HG02588 (cell line): ENCODE data around the gene VMA21.

Experiments used
- ATAC-seq: cut with Tn5 transposase; IDR thresholded peaks from one replicate; pipeline ENCODE4 v1.9.1; 2021; ENCODE audit warnings: mild to moderate bottlenecking, moderate library complexity; ENCODE audit not compliant: unreplicated experiment

VMA21 gene, protein sequence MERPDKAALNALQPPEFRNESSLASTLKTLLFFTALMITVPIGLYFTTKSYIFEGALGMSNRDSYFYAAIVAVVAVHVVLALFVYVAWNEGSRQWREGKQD

DNA sequence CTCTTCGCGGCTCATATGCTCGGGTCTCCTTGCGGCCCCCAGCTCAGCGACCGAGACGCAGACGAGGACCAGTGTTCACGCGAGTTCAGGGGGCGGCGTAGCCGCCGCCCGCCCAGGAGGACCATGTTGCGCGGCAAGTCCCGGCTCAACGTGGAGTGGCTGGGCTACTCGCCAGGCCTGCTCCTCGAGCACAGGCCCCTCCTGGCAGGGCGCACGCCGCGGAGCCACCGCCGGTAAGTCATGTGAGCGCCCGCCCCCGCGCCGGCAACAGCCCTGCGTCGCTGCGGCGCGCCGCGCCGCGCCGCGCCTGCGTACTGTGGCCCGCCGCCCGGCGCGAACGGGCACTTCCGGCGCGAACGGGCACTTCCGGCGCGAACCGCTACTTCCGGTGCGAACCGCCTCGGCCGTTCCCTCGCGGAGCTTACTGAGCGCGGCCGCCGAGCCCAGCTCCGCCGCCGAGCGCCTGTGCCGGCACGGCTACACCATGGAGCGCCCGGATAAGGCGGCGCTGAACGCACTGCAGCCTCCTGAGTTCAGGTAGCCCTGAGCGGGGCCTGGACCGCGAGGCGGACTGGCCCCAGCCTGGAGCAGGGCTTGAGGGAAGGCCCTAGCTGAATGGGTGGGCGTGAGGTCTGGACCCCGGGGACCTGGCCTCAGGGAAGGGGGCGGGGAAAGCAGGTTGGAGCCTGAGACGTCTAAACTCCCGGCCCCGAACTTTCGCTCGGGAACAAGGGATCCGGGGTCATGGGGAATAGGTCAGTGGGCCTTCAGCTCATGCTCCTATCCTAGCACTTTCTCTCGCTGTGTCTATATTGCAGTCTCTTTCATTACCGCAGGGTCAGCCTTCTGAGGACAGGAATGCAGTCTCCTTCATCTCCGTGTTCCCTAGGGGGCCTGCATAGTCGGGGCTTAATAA lies at the start of gene VMA21:
Gene VMA21 (plus strand): TSS at position 382 of the 916 bp plus-strand sequence. CDS start 103 bp downstream, at position 485.
- ATAC-seq = peak; percentile 86

DNA sequence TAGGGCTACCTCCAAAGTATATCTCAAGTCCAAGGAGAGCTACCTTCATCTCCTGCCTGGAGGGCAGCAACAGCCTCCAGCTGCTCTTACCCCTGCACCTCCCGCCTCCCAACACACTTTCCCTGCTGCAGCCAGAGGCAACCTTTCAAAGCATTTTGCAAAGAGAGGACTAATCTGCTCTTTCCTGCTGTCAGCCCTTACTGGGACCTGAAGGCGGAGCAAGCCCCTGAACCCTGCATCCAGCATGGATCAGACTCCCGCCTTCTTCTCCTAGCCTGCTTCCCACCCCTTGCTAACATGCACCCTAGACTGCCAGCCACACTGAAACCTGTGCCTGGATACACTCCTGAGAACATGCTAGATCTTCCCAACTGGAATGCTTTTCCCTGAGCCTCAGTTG lies 37.7 kb upstream of the VMA21 start:
- ATAC-seq = no peak

DNA sequence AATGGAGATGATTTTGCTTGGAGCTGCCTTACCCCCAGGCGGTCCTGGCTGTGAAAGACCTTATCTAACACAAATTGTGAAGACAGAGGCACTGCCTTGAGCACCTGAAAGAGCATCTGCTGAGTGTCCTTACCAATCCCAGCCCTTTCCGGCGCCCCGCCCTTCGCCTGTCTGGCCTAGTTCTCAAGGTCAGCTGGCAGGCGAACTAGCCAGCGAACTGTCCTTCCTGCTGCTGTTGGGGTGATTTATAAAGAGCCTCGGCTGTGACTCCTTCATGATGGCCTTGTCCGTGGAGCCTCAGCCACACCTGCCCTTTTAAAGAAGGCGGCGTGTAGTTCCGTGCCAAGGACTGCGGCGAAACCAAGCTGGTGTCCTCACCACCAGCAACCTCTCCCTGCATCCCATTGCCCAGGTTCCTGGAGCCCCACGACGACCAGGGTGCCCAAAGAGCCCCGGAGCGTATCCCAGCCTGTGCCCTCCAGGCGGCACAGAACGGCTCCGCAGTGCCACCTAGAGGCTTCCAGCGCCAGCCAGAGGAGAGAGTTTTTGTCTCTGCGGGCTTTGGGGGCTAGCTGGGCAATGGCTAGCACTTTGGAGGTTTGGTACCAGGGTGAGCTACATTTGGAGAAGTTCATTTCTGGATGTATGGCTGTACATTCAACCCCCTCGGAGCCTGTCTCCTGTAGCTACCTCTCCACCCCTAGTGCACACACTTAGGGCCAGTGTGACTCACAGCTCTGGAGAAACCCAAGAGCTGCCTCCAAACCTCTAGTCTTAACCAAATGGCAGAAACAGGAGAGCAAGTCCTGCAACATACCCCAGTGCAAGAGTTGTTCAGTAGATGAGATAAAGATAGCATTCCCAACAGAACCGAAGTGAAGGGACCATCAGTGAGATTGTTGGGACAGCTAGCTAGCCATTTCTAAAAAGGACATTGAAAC lies 36.8 kb upstream of the VMA21 start:
- ATAC-seq = peak; percentile 72

DNA sequence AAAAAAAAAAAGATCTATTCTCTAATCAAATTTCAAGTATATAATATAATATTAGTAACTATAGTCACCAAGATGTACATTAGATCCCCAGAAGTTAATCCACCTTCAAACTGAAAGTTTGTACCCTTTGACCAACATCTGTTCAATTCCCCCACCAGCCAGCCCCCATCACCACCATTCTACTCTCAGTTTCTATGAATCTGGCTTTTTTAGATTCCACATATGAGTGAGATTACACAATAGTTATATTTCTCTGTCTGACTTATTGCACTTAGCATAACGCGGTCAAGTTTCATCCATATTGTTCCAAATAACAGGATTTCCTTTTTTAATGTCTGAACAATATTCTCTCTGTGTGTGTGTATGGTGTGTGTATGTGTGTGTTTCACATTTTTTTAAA lies 33.7 kb upstream of the VMA21 start:
- no peak for ATAC-seq

DNA sequence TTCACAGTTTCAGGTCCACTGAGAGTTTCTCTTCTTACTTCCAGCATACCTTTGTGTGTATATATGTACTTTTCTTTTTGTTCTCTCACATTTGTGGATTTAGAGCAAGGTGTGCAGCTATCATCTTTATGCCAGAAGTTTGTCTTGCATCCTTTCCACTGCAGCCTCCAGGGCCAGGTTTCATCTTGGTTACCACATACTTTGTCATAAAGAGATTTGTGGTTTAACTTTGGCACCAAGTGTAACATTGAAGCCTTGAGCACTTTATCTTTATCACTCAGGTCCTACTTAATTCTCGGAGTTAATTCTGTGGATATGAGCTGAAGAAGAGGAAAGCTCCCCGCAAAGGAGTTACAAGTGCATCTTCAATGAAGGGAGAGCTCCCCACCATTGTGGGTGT lies 31.4 kb upstream of the VMA21 start:
- no peak for ATAC-seq

DNA sequence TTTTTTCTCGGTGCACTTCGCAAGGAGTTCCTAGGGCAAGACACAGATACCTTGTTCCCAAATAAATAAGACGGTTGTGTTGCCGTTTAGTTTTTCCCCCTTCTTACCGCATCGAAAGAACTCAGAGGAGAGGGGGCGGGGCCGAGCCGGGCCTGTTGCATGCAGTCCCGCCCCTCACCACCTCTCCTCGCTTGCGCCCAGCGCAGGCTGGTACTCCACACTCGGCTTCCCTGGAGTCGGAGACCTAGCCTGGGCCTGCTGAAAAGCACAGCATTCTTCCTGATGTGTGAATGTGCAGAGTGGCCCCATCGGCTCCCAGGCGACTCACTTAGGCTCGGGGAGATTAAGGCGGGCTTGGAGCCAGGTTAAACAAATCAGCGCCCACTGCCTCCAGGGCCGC lies 26.1 kb upstream of the VMA21 start:
- ATAC-seq = no peak

DNA sequence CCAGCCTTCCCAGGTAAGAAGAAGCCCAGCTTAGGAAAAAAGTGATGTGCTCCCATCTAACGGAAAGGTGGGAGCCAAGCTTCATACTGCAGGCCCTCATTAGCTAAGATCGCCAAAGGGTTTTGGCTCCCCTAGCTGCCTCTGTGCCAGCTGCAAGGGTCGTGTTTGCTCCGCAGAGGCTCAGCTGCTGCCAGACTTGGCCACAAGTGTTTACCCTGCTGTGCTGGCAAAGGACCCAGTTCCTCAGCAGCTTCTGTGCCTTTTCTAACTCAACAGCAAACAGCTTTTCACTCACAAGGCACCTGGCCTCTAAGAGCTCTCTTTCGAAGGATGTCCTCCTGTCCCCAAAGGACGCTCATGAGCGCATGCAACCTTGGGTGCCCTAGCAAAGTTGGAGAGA lies 12.2 kb upstream of the VMA21 start:
- ATAC-seq = no peak

DNA sequence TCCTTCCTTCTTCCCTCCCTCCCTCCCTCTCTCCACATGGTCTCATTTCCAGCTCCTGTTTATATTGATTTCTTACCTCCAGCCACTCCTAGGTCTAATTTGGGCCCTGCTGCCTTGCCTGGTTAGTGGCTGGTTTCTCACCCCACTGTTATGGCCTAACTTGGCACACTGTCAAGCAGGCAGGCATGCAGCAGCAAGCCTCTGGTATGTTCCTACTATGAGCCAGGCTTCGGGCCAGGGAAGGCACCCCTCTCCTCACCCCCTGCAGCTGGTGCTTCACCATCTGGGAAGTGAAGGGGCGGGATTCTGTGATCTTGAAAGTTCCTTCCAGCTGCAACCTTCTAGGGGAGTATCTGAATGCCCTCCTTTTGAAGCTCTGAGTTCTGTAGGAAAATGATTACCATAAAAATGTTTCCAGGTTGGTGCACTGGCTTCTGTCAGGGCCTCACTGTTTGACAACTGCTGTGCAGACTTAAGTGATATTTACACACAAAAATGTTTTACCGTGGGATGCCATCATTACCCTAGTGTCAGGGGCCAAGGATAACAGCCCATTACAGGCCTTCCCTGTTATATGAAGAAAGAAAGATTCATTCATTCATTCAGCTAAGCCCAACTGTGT lies 10.1 kb upstream of the VMA21 start:
- no peak for ATAC-seq

DNA sequence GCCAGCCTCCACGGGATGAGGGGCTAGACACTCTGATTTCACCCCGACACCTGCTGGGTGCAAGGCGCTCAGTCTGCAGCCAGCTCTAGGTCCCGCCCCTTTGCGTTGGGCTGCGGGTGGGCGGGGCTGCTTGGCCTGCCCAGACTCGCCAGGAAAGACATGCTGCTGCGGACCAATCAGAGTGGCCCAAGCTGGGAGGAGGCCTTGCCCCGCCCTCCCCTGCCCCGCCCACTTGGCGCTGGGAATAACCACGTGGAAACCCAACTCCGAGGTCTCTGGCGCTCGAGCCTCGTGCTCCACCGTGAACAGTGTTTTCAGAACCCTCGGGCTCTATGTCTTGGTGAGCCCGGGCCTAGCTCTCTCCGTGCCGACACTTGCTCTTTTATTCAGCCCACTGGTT lies 5.3 kb upstream of the VMA21 start:
- no peak for ATAC-seq

DNA sequence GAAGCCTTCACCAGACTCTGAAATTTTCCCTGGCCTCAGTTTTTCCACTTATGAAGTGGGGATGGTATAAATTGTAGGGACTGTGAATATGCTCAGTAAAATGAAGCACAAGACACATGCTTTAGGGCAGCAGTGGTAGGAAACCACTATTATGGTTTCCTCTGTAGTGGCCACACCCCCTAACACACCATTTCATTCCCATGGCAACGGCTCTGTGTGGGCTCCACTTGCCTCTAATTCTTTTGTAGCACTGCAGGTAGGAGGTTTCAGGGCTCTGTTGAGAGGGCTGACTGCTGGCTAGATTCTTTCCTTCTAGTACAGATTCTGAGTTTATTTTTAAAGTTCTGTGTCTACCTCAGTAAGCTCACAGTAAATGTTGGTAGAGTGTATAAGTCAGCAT lies 3.5 kb upstream of the VMA21 start:
- no peak for ATAC-seq

DNA sequence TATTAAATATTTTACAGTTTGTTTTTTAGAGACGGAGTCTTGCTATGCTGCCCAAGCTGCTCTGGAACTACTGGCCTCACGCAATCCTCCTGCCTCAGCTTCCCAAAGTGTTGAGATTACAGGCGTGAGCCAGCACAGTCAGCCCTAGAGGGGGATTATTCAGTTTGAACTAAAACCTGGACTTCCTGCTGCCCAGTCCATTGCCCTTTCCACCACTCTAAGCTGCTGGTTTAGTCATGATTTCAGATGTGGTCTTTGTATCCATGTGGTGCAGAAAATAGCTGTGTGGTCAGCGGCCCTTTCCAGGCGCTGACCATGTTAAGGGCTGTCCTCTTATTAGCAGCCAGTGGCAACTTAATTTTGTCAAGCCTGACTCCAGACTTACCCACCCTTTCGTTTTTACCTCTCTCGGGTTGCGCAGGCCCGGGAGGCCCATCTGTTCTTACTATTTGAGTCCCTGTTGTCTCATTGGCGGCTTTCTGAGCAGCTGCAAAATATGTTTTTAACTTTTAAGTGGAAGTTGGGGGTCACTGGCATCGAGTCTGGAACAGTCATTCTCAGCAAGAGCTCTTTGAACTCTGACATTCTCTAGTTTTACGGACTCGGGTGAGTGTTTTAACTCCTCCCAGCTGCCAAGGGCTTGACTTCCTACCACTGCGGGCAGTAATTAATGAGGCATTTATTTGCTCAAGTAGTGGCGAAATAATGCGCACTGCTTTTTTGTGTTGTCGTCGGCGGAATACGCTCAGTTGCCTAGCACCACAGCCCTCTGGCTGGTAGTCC lies 773 bp upstream of the VMA21 start:
- ATAC-seq = peak; percentile 28

DNA sequence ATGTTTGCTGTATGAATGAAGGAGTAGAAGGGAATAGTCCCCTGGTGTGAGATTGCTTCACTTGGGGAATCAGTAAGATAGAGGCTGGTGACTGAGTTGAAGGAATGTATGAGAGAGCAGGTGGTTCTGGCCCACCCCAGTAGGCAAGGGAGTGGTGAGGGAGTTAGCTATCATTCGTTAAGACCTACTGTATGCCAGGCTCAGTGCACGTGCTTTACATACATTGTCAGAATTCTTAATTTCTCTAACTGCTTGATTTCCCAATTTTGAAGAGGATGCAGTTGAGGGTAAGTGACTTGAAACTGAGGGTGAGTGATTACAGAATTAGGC lies 700 bp downstream of the VMA21 start:
- ATAC-seq = no peak

DNA sequence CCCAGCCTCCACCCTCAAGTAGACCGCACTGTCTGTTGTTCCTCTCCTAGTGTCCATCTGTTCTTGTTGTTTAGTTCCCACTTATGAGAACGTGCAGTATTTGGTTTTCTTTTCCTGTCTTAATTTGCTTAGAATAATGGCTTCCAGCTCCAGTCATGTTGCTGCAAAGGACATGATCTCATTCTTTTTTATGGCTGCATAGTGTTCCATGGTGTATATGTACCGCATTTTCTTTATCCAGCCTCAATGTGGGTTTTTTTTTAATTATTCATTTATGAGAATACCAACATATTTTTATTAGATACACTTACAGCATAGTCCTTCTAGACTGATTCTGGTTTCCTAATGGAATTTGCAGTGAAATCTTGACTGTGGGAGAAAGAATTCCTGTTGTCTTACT lies 1.3 kb downstream of the VMA21 start:
- no peak for ATAC-seq

DNA sequence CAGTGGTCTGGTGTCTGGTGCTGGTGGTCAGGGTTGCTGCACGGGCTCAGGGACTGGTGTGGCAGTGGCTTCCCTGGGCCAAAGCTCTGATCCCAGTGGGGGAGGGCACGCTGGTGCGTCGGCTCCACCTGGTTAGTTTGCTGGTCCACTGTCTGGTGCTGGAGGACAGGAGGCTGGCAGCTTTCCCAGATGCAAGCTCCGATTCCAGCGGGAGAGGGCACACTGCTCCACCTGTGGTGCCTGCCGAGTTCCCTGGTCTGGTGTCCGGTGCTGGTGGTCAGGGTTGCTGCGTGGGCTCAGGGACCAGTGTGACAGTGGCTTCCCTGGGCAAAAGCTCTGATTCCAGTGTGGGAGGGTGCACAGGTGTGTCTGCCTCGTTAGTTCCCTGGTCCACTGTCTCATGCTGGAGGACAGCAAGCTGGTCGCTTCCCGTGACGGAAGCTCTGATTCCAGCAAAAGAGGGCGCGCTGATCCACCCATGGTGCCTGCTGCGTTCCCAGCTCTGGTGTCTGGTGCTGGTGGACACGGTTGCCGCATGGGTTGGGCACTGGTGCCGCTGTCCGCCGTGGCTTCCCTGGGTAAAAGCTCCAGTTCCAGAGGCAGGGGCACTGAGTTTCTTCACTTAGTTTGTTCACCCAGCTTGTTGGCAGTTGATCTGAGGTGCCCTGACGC lies 5.8 kb downstream of the VMA21 start:
- no peak for ATAC-seq

DNA sequence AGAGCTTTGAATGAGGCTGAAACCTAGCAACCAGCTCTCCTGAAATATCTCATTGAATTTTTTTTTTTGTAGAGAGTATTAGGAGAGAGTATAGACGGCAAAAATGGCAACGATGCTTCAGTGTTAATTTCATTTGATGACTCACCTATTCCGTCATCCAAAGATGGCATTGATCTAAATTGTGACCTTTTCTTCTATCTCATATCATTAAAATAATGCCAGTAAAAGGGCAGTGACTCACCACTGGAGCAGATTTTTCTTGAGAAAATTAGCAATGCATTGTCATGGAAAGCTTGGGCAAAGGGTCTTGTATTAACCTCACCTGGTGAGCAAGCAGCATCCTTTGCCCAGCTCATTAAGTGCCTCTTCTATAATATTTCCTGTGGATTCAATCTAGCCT lies 19.6 kb downstream of the VMA21 start:
- ATAC-seq = no peak

DNA sequence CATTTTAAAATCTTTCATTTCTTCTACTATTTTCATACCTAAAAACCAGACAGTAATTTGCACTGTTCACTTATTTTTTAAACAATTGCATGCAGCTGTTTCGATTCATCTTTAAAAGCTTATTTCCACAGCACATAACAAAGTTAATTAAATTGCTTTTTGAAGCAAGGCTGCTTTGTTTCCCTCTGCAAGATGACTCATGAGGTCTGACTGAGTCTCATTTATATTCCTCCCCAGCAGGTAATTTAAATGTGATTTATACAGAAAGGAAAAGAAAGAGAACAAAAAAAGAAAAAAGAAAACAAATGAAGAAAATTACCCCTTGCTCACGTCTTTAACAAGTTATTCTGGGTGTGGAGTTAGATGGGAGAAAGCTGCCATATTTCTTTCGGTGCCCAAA lies 22.8 kb downstream of the VMA21 start:
- no peak for ATAC-seq

DNA sequence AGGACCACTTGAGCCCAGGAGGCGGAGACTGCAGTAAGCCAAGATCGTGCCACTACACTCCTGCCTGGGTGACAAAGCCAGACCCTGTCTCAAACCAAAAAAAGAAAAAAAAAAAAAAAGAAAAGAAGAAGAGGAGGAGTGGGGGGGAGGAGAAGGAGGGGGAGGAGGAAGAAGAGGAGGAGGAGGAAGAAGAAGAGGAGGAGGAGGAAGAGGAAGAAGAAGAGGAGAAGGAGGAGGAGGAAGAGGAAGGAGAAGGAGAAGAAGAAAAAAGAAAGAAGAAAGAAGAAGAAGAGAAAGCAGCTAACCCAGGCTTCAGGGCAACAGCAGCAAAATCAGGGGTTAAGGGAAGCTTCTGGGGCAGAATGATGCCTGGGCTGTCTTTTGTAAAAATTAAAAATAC lies 27.5 kb downstream of the VMA21 start:
- no peak for ATAC-seq

DNA sequence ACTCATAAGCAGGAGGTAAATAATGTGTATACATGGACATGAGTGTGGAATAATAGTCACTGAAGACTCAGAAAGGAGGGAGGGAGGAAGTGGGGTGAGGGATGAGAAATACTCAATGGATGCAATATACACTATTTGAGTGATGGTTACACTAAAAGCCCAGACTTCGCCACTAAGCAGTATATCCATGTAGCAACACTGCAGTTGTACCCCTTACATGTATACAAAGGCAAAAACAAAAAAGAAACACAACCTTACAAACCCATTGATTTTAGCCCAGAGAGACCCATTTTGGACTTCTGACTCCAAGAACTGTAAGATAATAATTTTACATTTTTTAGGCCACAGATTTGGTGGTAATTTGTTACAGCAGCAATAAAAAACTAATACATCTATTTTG lies 51.5 kb downstream of the VMA21 start:
- no peak for ATAC-seq

DNA sequence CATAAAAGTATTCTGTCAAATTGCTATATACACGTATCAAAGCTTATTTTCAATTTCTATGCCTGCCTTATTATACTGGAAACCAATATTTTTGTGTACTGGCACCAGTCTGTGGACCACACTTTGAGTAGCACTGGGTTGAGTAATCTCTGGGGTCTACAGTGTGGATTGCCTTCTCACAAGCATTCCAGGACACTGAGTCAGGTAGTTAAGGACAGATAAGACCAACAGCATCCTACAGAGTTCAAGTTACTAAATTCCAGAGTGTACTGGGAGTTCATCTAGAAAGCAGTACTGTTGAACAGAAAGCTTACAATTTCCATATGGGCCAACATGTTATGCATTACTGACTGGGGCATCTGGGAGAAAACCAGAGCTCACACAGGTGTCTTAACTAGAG lies 61.8 kb downstream of the VMA21 start:
- no peak for ATAC-seq
